ENCODE results near the gene AKR7A3. TPM values are rescaled to one million over a fixed set of nuclear protein-coding genes. Genes with fewer than 3 reads are reported as not detected.

The AKR7A3 gene
- total RNA-seq, 1 experiment from 2014 or later: 1.5 TPM

- CTCF ChIA-PET: interaction anchor here (0.5 to 1.5 kb wide), 4 partner anchors 21 to 400 kb away, joined by 3 to 4 read pairs (median 4); no protein-coding TSS in a partner anchor
- POLR2A ChIA-PET: no interaction called here
Observed at GRCh38 chr1:19262047-19262446, 26.5 kb downstream of the AKR7A3 start.

GRCh38 chr1:19260211-19261138 lies 28.1 kb downstream of the AKR7A3 start:
- TF ChIP-seq RORB (CRISPR knock-in tag; IDR thresholded peaks at IDR 0.05) (no peak), USF2 (CRISPR knock-in tag; IDR thresholded peaks at IDR 0.05) (no peak), MLX (CRISPR knock-in tag; IDR thresholded peaks at IDR 0.05) (no peak), MAX (CRISPR knock-in tag; IDR thresholded peaks at IDR 0.05) (no peak), ZBTB43 (CRISPR knock-in tag; IDR thresholded peaks at IDR 0.05) (no peak), E2F1 (CRISPR knock-in tag; IDR thresholded peaks at IDR 0.05) (no peak)
- ATAC-seq: peak; percentile 8; the same call in 1 of the 2 replicates
- POLR2A ChIA-PET: interaction anchor here (0.7 to 1.2 kb wide), 2 partner anchors 19 to 57 kb away, joined by 3 to 4 read pairs; no protein-coding TSS in a partner anchor

More at GRCh38 chr1:19262047-19262446, 26.5 kb downstream of the AKR7A3 start:
- no peak for DNase-seq (ENCODE audit: low spot score)
- no peaks in the 10 kb centered on the region; the same call in none of the 2 replicates for H3K27me3 Mint-ChIP-seq (ENCODE audit: low read depth)
- peak; percentile 15 for ATAC-seq
- no peaks in the 10 kb centered on the region for H3K9me3 Mint-ChIP-seq
- no peaks in the 10 kb centered on the region for H3K4me1 Mint-ChIP-seq
- no peak overlapping the region for H3K27ac Mint-ChIP-seq
- TF ChIP-seq ZNF416 (CRISPR knock-in tag; IDR thresholded peaks at IDR 0.05) (no peak), MAX (CRISPR knock-in tag; IDR thresholded peaks at IDR 0.05) (no peak), SOX15 (CRISPR knock-in tag; IDR thresholded peaks at IDR 0.05) (no peak), PRRX2 (CRISPR knock-in tag; IDR thresholded peaks at IDR 0.05) (peak; percentile 44; the same call in 1 of the 2 replicates), ARID4B (CRISPR knock-in tag; IDR thresholded peaks at IDR 0.05; ENCODE audit: borderline replicate concordance) (no peak), GTF2I (CRISPR knock-in tag; conservative IDR thresholded peaks at IDR 0.05) (no peak), RELA (CRISPR knock-in tag; IDR thresholded peaks at IDR 0.05; ENCODE audit: borderline replicate concordance) (no peak)
- peaks cover 28% of the 10 kb centered on the region for H3K36me3 Mint-ChIP-seq
- no peak overlapping the region for H3K4me3 Mint-ChIP-seq

More at GRCh38 chr1:19260211-19261138, 28.1 kb downstream of the AKR7A3 start:
- Mint-ChIP-seq H3K36me3 (peaks cover 41% of the 10 kb centered on the region), H3K27ac (peak overlapping the region; percentile 68), H3K27me3 (ENCODE audit: low read depth) (no peaks in the 10 kb centered on the region; the same call in none of the 2 replicates), H3K4me3 (no peak overlapping the region), H3K4me1 (no peaks in the 10 kb centered on the region), H3K9me3 (no peaks in the 10 kb centered on the region)
- CTCF ChIA-PET: interaction anchor here (0.9 to 1.5 kb wide), 4 partner anchors 9 to 401 kb away, joined by 3 to 4 read pairs (median 4); no protein-coding TSS in a partner anchor
- no peak for DNase-seq (ENCODE audit: low spot score)
